MM.1S (cell line): ENCODE measurements around the gene CEBPE.

Experiments
- DNase-seq: peaks from one replicate; pipeline ENCODE4 v3.0.0-alpha.2; 2015
- H2AFZ ChIP-seq: fragments of 300-600 bp; sonication (generic); 2 replicates; pipeline ENCODE4 v1.6.0; 2016; ENCODE audit warnings: antibody characterized with exemption, low read length
- H3F3A ChIP-seq: fragments of 300-600 bp; sonication (generic); 2 replicates; pipeline ENCODE4 v1.6.1; 2016; ENCODE audit warnings: mild to moderate bottlenecking, antibody characterized with exemption, low read length, moderate library complexity, mixed read lengths; ENCODE audit not compliant: insufficient read depth
- H3K27ac ChIP-seq: fragments of 300-600 bp; sonication (generic); 2 replicates; pipeline ENCODE4 v1.5.1; 2016; ENCODE audit warnings: mild to moderate bottlenecking, low read length
- H3K27me3 ChIP-seq: fragments of 300-600 bp; sonication (generic); replicated peaks from 2 replicates; pipeline ENCODE4 v1.6.0; 2016; ENCODE audit warnings: low read length; ENCODE audit not compliant: insufficient read depth
- H3K36me3 ChIP-seq: fragments of 300-600 bp; sonication (generic); replicated peaks from 2 replicates; pipeline ENCODE4 v1.6.1; 2016; ENCODE audit warnings: mild to moderate bottlenecking, low read length, mixed read lengths; ENCODE audit not compliant: insufficient read depth
- H3K4me1 ChIP-seq: fragments of 300-600 bp; sonication (generic); 2 replicates; pipeline ENCODE4 v1.6.1; 2016; ENCODE audit warnings: low read length, mixed read lengths
- H3K4me2 ChIP-seq: fragments of 300-600 bp; sonication (generic); 2 replicates; pipeline ENCODE4 v1.6.0; 2016; ENCODE audit warnings: low read depth, low read length
- H3K4me3 ChIP-seq: fragments of 300-600 bp; sonication (generic); 2 replicates; pipeline ENCODE4 v1.5.1; 2016; ENCODE audit warnings: low read length, mixed read lengths
- H3K79me2 ChIP-seq: fragments of 300-600 bp; sonication (generic); 2 replicates; pipeline ENCODE4 v1.6.1; 2016; ENCODE audit warnings: mixed run types, low read length, mixed read lengths
- H3K9ac ChIP-seq: fragments of 300-600 bp; sonication (generic); 2 replicates; pipeline ENCODE4 v1.6.1; 2016; ENCODE audit warnings: low read length, mixed read lengths
- H3K9me2 ChIP-seq: fragments of 300-600 bp; sonication (generic); replicated peaks from 2 replicates; pipeline ENCODE4 v1.6.1; 2016; ENCODE audit warnings: mild to moderate bottlenecking, low read length, mixed read lengths; ENCODE audit not compliant: insufficient read depth
- H3K9me3 ChIP-seq: fragments of 300-600 bp; sonication (generic); replicated peaks from 2 replicates; pipeline ENCODE4 v1.6.1; 2016; ENCODE audit warnings: mild to moderate bottlenecking, low read length, mixed read lengths; ENCODE audit not compliant: insufficient read depth
- H4K20me1 ChIP-seq: fragments of 300-600 bp; sonication (generic); 2 replicates; pipeline ENCODE4 v1.6.1; 2016; ENCODE audit warnings: mild to moderate bottlenecking, low read length, moderate library complexity, mixed read lengths; ENCODE audit not compliant: insufficient read depth
- EZH2 ChIP-seq: fragments of 300-600 bp; sonication (generic); optimal IDR thresholded peaks from 2 replicates; pipeline ENCODE3; 2017; ENCODE audit warnings: low read depth, mild to moderate bottlenecking, antibody characterized with exemption, low read length, mixed read lengths
- EZH2phosphoT487 ChIP-seq: fragments of 300-600 bp; sonication (generic); IDR thresholded peaks from 2 replicates; pipeline ENCODE4 v1.6.1; 2018; ENCODE audit warnings: antibody characterized with exemption, low read length
- TF ChIP-seq, protein P1 (sequence below): fragments of 300-600 bp; sonication (generic); IDR thresholded peaks from 2 replicates; pipeline ENCODE4 v1.5.1; 2016; ENCODE audit warnings: antibody characterized with exemption, low read length, mixed read lengths

The CEBPE gene

DNA sequence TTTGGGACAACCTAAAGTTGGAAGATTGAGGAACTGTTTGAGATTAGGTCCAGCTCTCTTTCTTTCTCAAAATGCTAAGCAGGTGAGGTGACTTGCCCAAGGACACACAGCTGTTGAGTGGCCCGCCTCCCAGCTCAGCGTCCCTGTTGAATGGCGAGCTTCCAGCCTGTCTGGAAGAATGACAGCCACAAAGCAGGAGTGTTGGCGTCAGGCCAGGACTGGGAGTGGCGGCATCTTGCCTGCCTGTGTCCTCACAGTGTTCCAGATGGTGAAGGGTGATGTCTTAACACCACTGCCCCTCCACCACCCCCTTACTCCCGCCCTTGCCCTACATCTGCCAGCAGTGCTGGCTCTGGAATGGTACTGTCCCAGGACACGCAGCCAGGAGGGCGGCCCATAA lies 4.4 kb upstream of the CEBPE start:
- TF ChIP-seq EZH2: no peak
- Histone ChIP-seq H3K79me2 (no peaks in the 10 kb centered on the region), H3K27ac (no peak overlapping the region), H3K4me2 (no peak overlapping the region), H3K27me3 (no peaks in the 10 kb centered on the region), H3K36me3 (no peaks in the 10 kb centered on the region), H2AFZ (no peak overlapping the region), H3K9me3 (no peaks in the 10 kb centered on the region), H3F3A (peaks cover 5% of the 10 kb centered on the region; the same call in 1 of the 2 replicates), H3K9ac (no peak overlapping the region), H3K9me2 (no peaks in the 10 kb centered on the region), H3K4me3 (no peak overlapping the region), H4K20me1 (no peaks in the 10 kb centered on the region), H3K4me1 (peaks cover 11% of the 10 kb centered on the region)
- DNase-seq: no peak

DNA sequence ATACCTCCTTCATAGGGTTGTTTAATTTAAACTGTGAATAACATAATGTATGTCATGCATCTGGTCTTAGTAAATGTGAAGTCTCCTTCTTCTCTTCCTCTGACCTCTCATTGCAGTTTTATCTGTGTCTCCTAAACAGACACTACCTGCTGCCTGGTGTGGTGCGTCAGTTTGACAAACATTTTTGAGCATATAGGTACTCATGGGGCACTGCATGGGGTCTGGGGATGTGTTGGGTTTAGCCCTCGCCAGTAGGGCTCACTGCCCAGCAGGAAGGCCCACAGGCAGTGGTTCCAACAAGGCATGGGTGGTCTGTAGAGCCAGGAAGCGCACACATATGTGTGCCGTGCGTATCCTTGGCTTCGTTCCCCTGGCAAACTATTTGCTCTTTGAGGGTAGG lies 3.0 kb upstream of the CEBPE start:
- no peaks in the 10 kb centered on the region for H3K36me3 ChIP-seq

DNA sequence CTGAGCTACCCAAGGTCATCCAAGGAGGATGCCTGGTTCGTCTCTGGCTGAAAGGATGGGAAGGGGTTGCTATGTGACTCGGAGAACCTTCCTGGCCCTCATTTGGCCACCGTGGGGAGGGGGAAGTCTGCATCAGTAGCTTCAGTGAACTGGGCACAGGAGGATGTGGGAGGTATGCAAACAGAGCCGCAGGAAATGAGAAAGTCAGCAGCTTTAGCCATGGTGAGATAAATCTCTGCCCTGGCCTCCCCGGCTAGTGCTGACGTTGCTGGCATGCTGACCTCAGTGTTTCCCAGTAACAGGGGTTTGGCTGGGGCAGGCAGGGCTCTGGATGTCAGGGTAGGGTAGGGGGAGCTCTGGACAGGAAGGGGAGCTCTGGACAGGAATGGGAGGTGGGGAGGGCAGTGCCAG lies 2.3 kb upstream of the CEBPE start:
- Histone ChIP-seq H3K27ac (peak overlapping the region; percentile 56; the same call in 1 of the 2 replicates), H3K4me2 (peak overlapping the region; percentile 83), H2AFZ (0 out of 2 replicates have a peak overlapping the region, but pooled peaks have one; percentile 35)

More for the DNA sequence above, 3.0 kb upstream of the CEBPE start:
- H3F3A ChIP-seq: peaks cover 5% of the 10 kb centered on the region; the same call in 1 of the 2 replicates
- TF ChIP-seq EZH2 (no peak), EZH2phosphoT487 (no peak)
- TF ChIP-seq, protein P1, sequence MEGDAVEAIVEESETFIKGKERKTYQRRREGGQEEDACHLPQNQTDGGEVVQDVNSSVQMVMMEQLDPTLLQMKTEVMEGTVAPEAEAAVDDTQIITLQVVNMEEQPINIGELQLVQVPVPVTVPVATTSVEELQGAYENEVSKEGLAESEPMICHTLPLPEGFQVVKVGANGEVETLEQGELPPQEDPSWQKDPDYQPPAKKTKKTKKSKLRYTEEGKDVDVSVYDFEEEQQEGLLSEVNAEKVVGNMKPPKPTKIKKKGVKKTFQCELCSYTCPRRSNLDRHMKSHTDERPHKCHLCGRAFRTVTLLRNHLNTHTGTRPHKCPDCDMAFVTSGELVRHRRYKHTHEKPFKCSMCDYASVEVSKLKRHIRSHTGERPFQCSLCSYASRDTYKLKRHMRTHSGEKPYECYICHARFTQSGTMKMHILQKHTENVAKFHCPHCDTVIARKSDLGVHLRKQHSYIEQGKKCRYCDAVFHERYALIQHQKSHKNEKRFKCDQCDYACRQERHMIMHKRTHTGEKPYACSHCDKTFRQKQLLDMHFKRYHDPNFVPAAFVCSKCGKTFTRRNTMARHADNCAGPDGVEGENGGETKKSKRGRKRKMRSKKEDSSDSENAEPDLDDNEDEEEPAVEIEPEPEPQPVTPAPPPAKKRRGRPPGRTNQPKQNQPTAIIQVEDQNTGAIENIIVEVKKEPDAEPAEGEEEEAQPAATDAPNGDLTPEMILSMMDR: no peak
- H3K9me2 ChIP-seq: no peaks in the 10 kb centered on the region
- H3K79me2 ChIP-seq: no peaks in the 10 kb centered on the region
- no peak overlapping the region for H2AFZ ChIP-seq
- DNase-seq: no peak
- H3K4me1 ChIP-seq: peaks cover 11% of the 10 kb centered on the region
- no peak overlapping the region for H3K4me2 ChIP-seq
- no peaks in the 10 kb centered on the region for H3K9me3 ChIP-seq
- H4K20me1 ChIP-seq: no peaks in the 10 kb centered on the region
- no peak overlapping the region for H3K4me3 ChIP-seq
- no peak overlapping the region for H3K9ac ChIP-seq
- no peak overlapping the region for H3K27ac ChIP-seq
- no peaks in the 10 kb centered on the region for H3K27me3 ChIP-seq

More for the DNA sequence above, 2.3 kb upstream of the CEBPE start:
- TF ChIP-seq, protein P1: no peak
- TF ChIP-seq EZH2: no peak
- TF ChIP-seq EZH2phosphoT487: no peak
- Histone ChIP-seq H3K27me3 (no peaks in the 10 kb centered on the region), H3F3A (peaks cover 5% of the 10 kb centered on the region; the same call in 1 of the 2 replicates), H3K9me3 (no peaks in the 10 kb centered on the region), H3K9ac (peak overlapping the region; percentile 25; the same call in 1 of the 2 replicates), H3K4me1 (peaks cover 11% of the 10 kb centered on the region), H3K36me3 (no peaks in the 10 kb centered on the region), H3K9me2 (no peaks in the 10 kb centered on the region), H3K79me2 (no peaks in the 10 kb centered on the region), H3K4me3 (peak overlapping the region; percentile 24; the same call in 1 of the 2 replicates), H4K20me1 (no peaks in the 10 kb centered on the region)
- DNase-seq: peak; percentile 65
